ENCODE measurements around the gene PLTP. TPM values are rescaled to one million over a fixed set of nuclear protein-coding genes. Genes with fewer than 3 reads are reported as not detected.

The PLTP gene
- total RNA-seq, 1 experiment from 2014 or later: 61.5 TPM

GRCh38 chr20:45920462-45921336 lies 8.7 kb upstream of the PLTP start:
- Histone ChIP-seq H3K4me1 (ENCODE audit: insufficient read depth, low read length) (peaks cover 8% of the 10 kb centered on the region), H4K20me1 (ENCODE audit: low read length) (no peaks in the 10 kb centered on the region), H3K9me3 (ENCODE audit: low read length) (no peaks in the 10 kb centered on the region), H2AFZ (ENCODE audit: low read length) (no peak overlapping the region), H3K36me3 (ENCODE audit: low read depth, low read length) (no peaks in the 10 kb centered on the region), H3F3A (ENCODE audit: low read length, unreplicated experiment) (no peaks in the 10 kb centered on the region), H3K9ac (ENCODE audit: low read length) (no peak overlapping the region), H3K9me2 (replicated peaks; ENCODE audit: low read length) (no peaks in the 10 kb centered on the region), H3K79me2 (ENCODE audit: low read length) (no peaks in the 10 kb centered on the region), H3K4me3 (ENCODE audit: low read length) (no peak overlapping the region), H3K4me2 (ENCODE audit: low read length) (no peak overlapping the region), H3K27me3 (ENCODE audit: low read length) (no peaks in the 10 kb centered on the region), H3K27ac (ENCODE audit: low read length) (no peak overlapping the region)
- TF ChIP-seq, protein P1, sequence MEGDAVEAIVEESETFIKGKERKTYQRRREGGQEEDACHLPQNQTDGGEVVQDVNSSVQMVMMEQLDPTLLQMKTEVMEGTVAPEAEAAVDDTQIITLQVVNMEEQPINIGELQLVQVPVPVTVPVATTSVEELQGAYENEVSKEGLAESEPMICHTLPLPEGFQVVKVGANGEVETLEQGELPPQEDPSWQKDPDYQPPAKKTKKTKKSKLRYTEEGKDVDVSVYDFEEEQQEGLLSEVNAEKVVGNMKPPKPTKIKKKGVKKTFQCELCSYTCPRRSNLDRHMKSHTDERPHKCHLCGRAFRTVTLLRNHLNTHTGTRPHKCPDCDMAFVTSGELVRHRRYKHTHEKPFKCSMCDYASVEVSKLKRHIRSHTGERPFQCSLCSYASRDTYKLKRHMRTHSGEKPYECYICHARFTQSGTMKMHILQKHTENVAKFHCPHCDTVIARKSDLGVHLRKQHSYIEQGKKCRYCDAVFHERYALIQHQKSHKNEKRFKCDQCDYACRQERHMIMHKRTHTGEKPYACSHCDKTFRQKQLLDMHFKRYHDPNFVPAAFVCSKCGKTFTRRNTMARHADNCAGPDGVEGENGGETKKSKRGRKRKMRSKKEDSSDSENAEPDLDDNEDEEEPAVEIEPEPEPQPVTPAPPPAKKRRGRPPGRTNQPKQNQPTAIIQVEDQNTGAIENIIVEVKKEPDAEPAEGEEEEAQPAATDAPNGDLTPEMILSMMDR (conservative IDR thresholded peaks at IDR 0.05; ENCODE audit: low read depth, low read length): no peak
- no peak for TF ChIP-seq EZH2 (IDR thresholded peaks at IDR 0.05; ENCODE audit: low read length, unreplicated experiment)
- no peak for TF ChIP-seq EZH2phosphoT487 (IDR thresholded peaks at IDR 0.05; ENCODE audit: borderline replicate concordance, low read length)
- ATAC-seq (no peak), DNase-seq (no peak)
- ChIA-PET POLR2A (ENCODE audit: unreplicated experiment) (interaction anchor here (1.1 kb wide), 1 partner anchor 15 kb away, joined by 3 read pairs; no protein-coding TSS in a partner anchor), CTCF (no interaction called here)
- BruUV-seq (replicated peaks): no TSS peak
- intact Hi-C loops (cut with micrococcal nuclease): no loop called here

- no peak overlapping the region for H3K4me3 ChIP-seq (ENCODE audit: low read length)
- H3K9me3 ChIP-seq (ENCODE audit: low read length): no peaks in the 10 kb centered on the region
- H3F3A ChIP-seq (ENCODE audit: low read length, unreplicated experiment): no peaks in the 10 kb centered on the region
- ATAC-seq: no peak
- H3K27ac ChIP-seq (ENCODE audit: low read length): no peak overlapping the region
- no peak overlapping the region for H3K9ac ChIP-seq (ENCODE audit: low read length)
- intact Hi-C loops (cut with micrococcal nuclease): no loop called here
- peaks cover 8% of the 10 kb centered on the region for H3K4me1 ChIP-seq (ENCODE audit: insufficient read depth, low read length)
- no peak overlapping the region for H3K4me2 ChIP-seq (ENCODE audit: low read length)
- POLR2A ChIA-PET (ENCODE audit: unreplicated experiment): interaction anchor here (0.6 to 1.1 kb wide), 3 partner anchors 14 to 39 kb away, joined by 3 to 4 read pairs (median 3); no protein-coding TSS in a partner anchor
- no peaks in the 10 kb centered on the region for H4K20me1 ChIP-seq (ENCODE audit: low read length)
- H3K36me3 ChIP-seq (ENCODE audit: low read depth, low read length): no peaks in the 10 kb centered on the region
- H3K27me3 ChIP-seq (ENCODE audit: low read length): no peaks in the 10 kb centered on the region
- no peak overlapping the region for H2AFZ ChIP-seq (ENCODE audit: low read length)
- BruUV-seq (replicated peaks): no TSS peak
- TF ChIP-seq, protein P1 (conservative IDR thresholded peaks at IDR 0.05; ENCODE audit: low read depth, low read length): no peak
- TF ChIP-seq EZH2phosphoT487 (IDR thresholded peaks at IDR 0.05; ENCODE audit: borderline replicate concordance, low read length) (no peak), EZH2 (IDR thresholded peaks at IDR 0.05; ENCODE audit: low read length, unreplicated experiment) (no peak)
- DNase-seq: no peak
- no peaks in the 10 kb centered on the region for H3K79me2 ChIP-seq (ENCODE audit: low read length)
- CTCF ChIA-PET: no interaction called here
- no peaks in the 10 kb centered on the region for H3K9me2 ChIP-seq (replicated peaks; ENCODE audit: low read length)
Measured at GRCh38 chr20:45919542-45920399, 7.8 kb upstream of the PLTP start.

Measured in PC-3 (cell line).